Endothelial cell (in vitro differentiated cells): ENCODE results near the gene ACKR1. TPM values are rescaled to one million over a fixed set of nuclear protein-coding genes. Genes with fewer than 3 reads are reported as not detected.
A peak's percentile ranks its signal among the peaks of the same experiment; 100 is the strongest.

Experiments
- DNase-seq: peaks from one replicate; pipeline ENCODE4 v3.0.0; 2021; ENCODE audit warnings: low spot score
- H3K27ac Mint-ChIP-seq: one replicate; pipeline ENCODE4 v1.8.0; 2021; ENCODE audit warnings: mixed read lengths, inconsistent platforms; ENCODE audit not compliant: unreplicated experiment
- H3K27me3 Mint-ChIP-seq: one replicate; pipeline ENCODE4 v1.8.0; 2021; ENCODE audit warnings: mild to moderate bottlenecking, moderate library complexity, mixed read lengths, inconsistent platforms; ENCODE audit not compliant: unreplicated experiment
- H3K36me3 Mint-ChIP-seq: one replicate; pipeline ENCODE4 v1.8.0; 2021; ENCODE audit warnings: mild to moderate bottlenecking, low read depth, mixed read lengths, inconsistent platforms; ENCODE audit not compliant: unreplicated experiment
- H3K4me1 Mint-ChIP-seq: one replicate; pipeline ENCODE4 v1.8.0; 2021; ENCODE audit warnings: mild to moderate bottlenecking, mixed read lengths, inconsistent platforms; ENCODE audit not compliant: unreplicated experiment
- H3K4me3 Mint-ChIP-seq: one replicate; pipeline ENCODE4 v1.8.0; 2021; ENCODE audit warnings: mild to moderate bottlenecking, mixed read lengths, inconsistent platforms; ENCODE audit not compliant: unreplicated experiment
- H3K9me3 Mint-ChIP-seq: one replicate; pipeline ENCODE4 v1.8.0; 2021; ENCODE audit warnings: mixed read lengths, inconsistent platforms; ENCODE audit not compliant: unreplicated experiment
- CTCF ChIP-seq: fragments of 200-600 bp; sonication (generic); IDR thresholded peaks from one replicate; pipeline ENCODE4 v1.5.0; 2021; ENCODE audit warnings: antibody characterized with exemption; ENCODE audit not compliant: unreplicated experiment
- long read RNA-seq: library from polyadenylated mRNA; unstranded; transcript quantifications from one replicate; pipeline ENCODE4 v2.0.0, GENCODE V29; 2020; ENCODE audit not compliant: unreplicated experiment
- total RNA-seq: library from RNA; stranded (reverse); fragmentation: NEBNext Ultra II Directional; extraction: Animal tissue kit (Norgen Biotek cat#: 25700); gene quantifications from one replicate; pipeline ENCODE4 v1.2.1, GENCODE V29; 2021; ENCODE audit not compliant: unreplicated experiment

Gene ACKR1
- total RNA-seq = 0.23 TPM
- long read RNA-seq, partial matches to known transcripts = 0 of 1 reads
- long read RNA-seq, other reads (novel, unspliced or antisense) = 0 of 1 reads

- peak within 1 kb of the TSS; percentile 32 for H3K27ac Mint-ChIP-seq
- peaks cover 21% of the 10 kb centered on the region for H3K27me3 Mint-ChIP-seq
- H3K4me1 Mint-ChIP-seq = peaks cover 46% of the 10 kb centered on the region
- H3K36me3 Mint-ChIP-seq = peaks cover 6% of the 10 kb centered on the region
- no peaks in the 10 kb centered on the region for H3K9me3 Mint-ChIP-seq
- no peak for DNase-seq
- H3K4me3 Mint-ChIP-seq = no peak within 1 kb of the TSS
- TF ChIP-seq CTCF = no peak
These were observed at the start of gene ACKR1 for GRCh38 chr1:159204161-159205141. TSS of gene ACKR1 (plus strand) at chr1:159204875. CDS start at chr1:159204960, 85 bp downstream.

GRCh38 chr1:159161001-159161718, 43.5 kb upstream of the ACKR1 start:
- no peaks in the 10 kb centered on the region for H3K9me3 Mint-ChIP-seq
- peaks cover 2% of the 10 kb centered on the region for H3K27me3 Mint-ChIP-seq
- H3K27ac Mint-ChIP-seq = no peak overlapping the region
- TF ChIP-seq CTCF = peak; percentile 90
- H3K4me3 Mint-ChIP-seq = no peak overlapping the region
- peaks cover 4% of the 10 kb centered on the region for H3K4me1 Mint-ChIP-seq
- DNase-seq = peak; percentile 79
- H3K36me3 Mint-ChIP-seq = no peaks in the 10 kb centered on the region

GRCh38 chr1:159161719-159162026, 43.0 kb upstream of the ACKR1 start:
- Mint-ChIP-seq H3K9me3 (no peaks in the 10 kb centered on the region), H3K4me1 (peaks cover 4% of the 10 kb centered on the region), H3K27me3 (peaks cover 2% of the 10 kb centered on the region), H3K36me3 (no peaks in the 10 kb centered on the region), H3K27ac (no peak overlapping the region), H3K4me3 (no peak overlapping the region)
- no peak for TF ChIP-seq CTCF
- DNase-seq = no peak

- H3K9me3 Mint-ChIP-seq = no peaks in the 10 kb centered on the region
- H3K4me3 Mint-ChIP-seq = no peak overlapping the region
- H3K36me3 Mint-ChIP-seq = no peaks in the 10 kb centered on the region
- no peak for TF ChIP-seq CTCF
- DNase-seq = no peak
- H3K27ac Mint-ChIP-seq = no peak overlapping the region
- peaks cover 2% of the 10 kb centered on the region for H3K27me3 Mint-ChIP-seq
- H3K4me1 Mint-ChIP-seq = peaks cover 4% of the 10 kb centered on the region
These were observed 42.0 kb upstream of the ACKR1 start for GRCh38 chr1:159162516-159163265.
